HCT116 (cell line): ENCODE measurements around the gene IGSF9B. TPM values are rescaled to one million over a fixed set of nuclear protein-coding genes. Genes with fewer than 3 reads are reported as not detected.
A peak's percentile ranks its signal among the peaks of the same experiment; 100 is the strongest.

Source experiments
- ATAC-seq: fragments of 200-7000 bp; cut with Tn5 transposase; 2 replicates; pipeline ENCODE4 v1.9.1; 2020; ENCODE audit warnings: mild to moderate bottlenecking, moderate library complexity
- BruUV-seq: library from RNA; stranded (reverse); fragments of 400-500 nt; replicated peaks from 2 replicates; lab custom pipeline; 2021; lab: Mats Ljungman, UMichigan
- CTCF ChIA-PET: fragments of 300-600 bp; sonication (Branson Sonifier 250); formaldehyde crosslinking; loops from one replicate; lab custom pipeline; 2021; ENCODE audit warnings: antibody characterized with exemption; lab: Charles Lee
- POLR2A ChIA-PET: fragments of 300-600, 350-600 bp; sonication (Branson Sonifier 250); formaldehyde crosslinking; loops from one replicate; lab custom pipeline; 2021; ENCODE audit warnings: antibody characterized with exemption; lab: Charles Lee
- RAD21 ChIA-PET, 2 experiments: fragments of 300-600 bp; sonication (Branson Sonifier 250); formaldehyde crosslinking; loops; one replicate each; lab custom pipeline; 2023; ENCODE audit warnings: low total read pairs in 2 of 2; ENCODE audit not compliant: uncharacterized antibody in 2 of 2, unreplicated experiment in 2 of 2, low non-redundant PET in 1 of 2; lab: Charles Lee
- DNase-seq: peaks from one replicate; pipeline ENCODE4 v3.0.0-alpha.2; 2010; ENCODE audit warnings: low read depth, low spot score
- H2AFZ ChIP-seq: fragments of 200-600 bp; shearing (Covaris generic), sonication (generic); 2 replicates; pipeline ENCODE4 v1.6.1; 2017; ENCODE audit warnings: low read depth, mixed run types, mixed read lengths, antibody characterized with exemption, low read length; ENCODE audit not compliant: poor library complexity, severe bottlenecking
- H3K27ac ChIP-seq: 2 replicates; pipeline ENCODE4 v1.5.1; 2012; ENCODE audit warnings: low read depth, low read length
- H3K27me3 ChIP-seq: fragments of 200-600 bp; sonication (generic); 2 replicates; pipeline ENCODE4 v1.6.1; 2016; ENCODE audit warnings: mixed run types, low read length, mixed read lengths; ENCODE audit not compliant: insufficient read depth
- H3K36me3 ChIP-seq, 2 experiments: fragments of 200-500 bp in 1 of 2; fragments of 200-600 bp in 1 of 2; sonication (Bioruptor generic) in 1 of 2; sonication (generic) in 1 of 2; 2 replicates each; pipeline versions ENCODE4 v1.5.1 to v1.6.1; 2014 to 2016; ENCODE audit warnings: low read length in 2 of 2, inconsistent platforms in 1 of 2, mixed read lengths in 1 of 2, mixed run types in 1 of 2; ENCODE audit not compliant: insufficient read depth in 2 of 2, control insufficient read depth in 1 of 2
- H3K4me1 ChIP-seq, 2 experiments: fragments of 200-600 bp in 1 of 2; sonication (generic) in 1 of 2; 2 replicates each; pipeline versions ENCODE4 v1.5.1 to v1.6.1; 2012 to 2017; ENCODE audit warnings: low read length in 2 of 2, inconsistent platforms in 1 of 2, mild to moderate bottlenecking in 1 of 2, mixed read lengths in 1 of 2, mixed run types in 1 of 2, moderate library complexity in 1 of 2; ENCODE audit not compliant: insufficient read depth in 2 of 2, control insufficient read depth in 1 of 2
- H3K4me2 ChIP-seq: fragments of 200-600 bp; sonication (generic); 2 replicates; pipeline ENCODE4 v1.6.1; 2017; ENCODE audit warnings: mixed run types, low read length, mixed read lengths
- H3K4me3 ChIP-seq, 2 experiments: fragments of 200-600 bp in 1 of 2; sonication (generic) in 1 of 2; replicated peaks in 1 of 2; 2 replicates each; pipeline ENCODE4 v1.5.1; 2011 to 2016; ENCODE audit warnings: low read length in 2 of 2, control low read depth in 1 of 2, low read depth in 1 of 2, mild to moderate bottlenecking in 1 of 2, mixed read lengths in 1 of 2, mixed run types in 1 of 2
- H3K79me2 ChIP-seq: fragments of 200-600 bp; sonication (generic); 2 replicates; pipeline ENCODE4 v1.6.1; 2017; ENCODE audit warnings: mild to moderate bottlenecking, mixed run types, low read length, moderate library complexity, mixed read lengths; ENCODE audit not compliant: insufficient read depth
- H3K9ac ChIP-seq: fragments of 200-600 bp; sonication (generic); 2 replicates; pipeline ENCODE4 v1.6.1; 2016; ENCODE audit warnings: low read length, mixed read lengths
- H3K9me2 ChIP-seq: fragments of 200-600 bp; sonication (generic), shearing (Covaris generic); 2 replicates; pipeline ENCODE4 v1.6.1; 2017; ENCODE audit warnings: mixed run types, mild to moderate bottlenecking, moderate library complexity; ENCODE audit not compliant: insufficient read depth
- H3K9me3 ChIP-seq, 2 experiments: fragments of 200-500 bp in 1 of 2; fragments of 200-600 bp in 1 of 2; sonication (Bioruptor generic) in 1 of 2; sonication (generic) in 1 of 2; 2 replicates each; pipeline ENCODE4 v1.6.1; 2014 to 2017; ENCODE audit warnings: low read length in 2 of 2, mixed read lengths in 2 of 2, inconsistent platforms in 1 of 2, low read depth in 1 of 2, mild to moderate bottlenecking in 1 of 2, mixed run types in 1 of 2, moderate library complexity in 1 of 2; ENCODE audit not compliant: control insufficient read depth in 1 of 2, insufficient read depth in 1 of 2
- H4K20me1 ChIP-seq: fragments of 200-600 bp; sonication (generic), shearing (Covaris generic); 2 replicates; pipeline ENCODE4 v1.6.1; 2017; ENCODE audit warnings: mixed run types, mild to moderate bottlenecking, moderate library complexity; ENCODE audit not compliant: insufficient read depth
- EZH2phosphoT487 ChIP-seq: fragments of 200-600 bp; IDR thresholded peaks from 2 replicates; pipeline ENCODE4 v1.6.1; 2018; ENCODE audit warnings: antibody characterized with exemption, borderline replicate concordance
- REST ChIP-seq: IDR thresholded peaks from 2 replicates; pipeline ENCODE4 v1.6.1; 2012; ENCODE audit warnings: low read depth
- ZNF274 ChIP-seq: fragments of 200-500 bp; sonication (Bioruptor generic); IDR thresholded peaks from 2 replicates; pipeline ENCODE4 v1.6.1; 2014; ENCODE audit warnings: mild to moderate bottlenecking, low read depth, low read length, inconsistent platforms
- intact Hi-C: fragments of 100-400 bp; cut with micrococcal nuclease; formaldehyde crosslinking; loops from 2 replicates; pipeline ENCODE4 v1.10.0; 2022
- total RNA-seq: library from RNA; stranded (reverse); gene quantifications from one replicate; pipeline ENCODE4 v1.2.1, GENCODE V29; 2021; ENCODE audit not compliant: unreplicated experiment
- TF ChIP-seq, protein P1 (sequence below), 3 experiments: fragments of 200-600 bp in 1 of 3; sonication (generic) in 1 of 3; IDR thresholded peaks in 2 of 3; conservative IDR thresholded peaks in 1 of 3; 2 replicates each; pipeline ENCODE4 v1.5.1; 2012 to 2017; ENCODE audit warnings: low read depth in 2 of 3, low read length in 2 of 3, antibody characterized with exemption in 1 of 3, borderline replicate concordance in 1 of 3, control low read depth in 1 of 3, mild to moderate bottlenecking in 1 of 3, mixed read lengths in 1 of 3, mixed run types in 1 of 3, moderate library complexity in 1 of 3; ENCODE audit not compliant: insufficient read depth in 1 of 3

Gene IGSF9B
- total RNA-seq, 1 experiment from 2014 or later: 12.4 TPM

DNA sequence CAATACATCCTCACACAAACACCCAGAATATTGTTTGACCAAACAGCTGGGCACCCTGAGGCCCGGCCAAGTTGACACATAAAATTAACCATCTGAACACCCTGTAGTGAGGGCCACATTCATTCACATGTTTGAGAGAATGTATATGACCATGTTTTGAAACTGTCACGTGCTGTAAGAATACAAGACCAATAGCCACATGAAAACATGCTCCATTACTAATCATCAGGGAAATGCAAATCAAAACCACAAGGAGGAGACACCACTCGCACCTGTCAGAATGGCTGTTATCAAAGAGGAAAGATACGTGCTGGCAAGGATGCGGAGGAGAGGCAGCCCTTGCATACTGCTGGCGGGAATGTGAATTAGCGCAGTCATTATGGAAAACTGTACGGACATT is 38.3 kb upstream of the IGSF9B start:
- BruUV-seq: no TSS peak
- POLR2A ChIA-PET: no interaction called here
- no peak for ATAC-seq
- H3K36me3 ChIP-seq: no peaks in the 10 kb centered on the region
- no peak overlapping the region for H3K4me2 ChIP-seq
- H3K4me3 ChIP-seq: no peak overlapping the region
- no peaks in the 10 kb centered on the region for H3K9me2 ChIP-seq
- intact Hi-C loops: no loop called here
- TF ChIP-seq, protein P1, sequence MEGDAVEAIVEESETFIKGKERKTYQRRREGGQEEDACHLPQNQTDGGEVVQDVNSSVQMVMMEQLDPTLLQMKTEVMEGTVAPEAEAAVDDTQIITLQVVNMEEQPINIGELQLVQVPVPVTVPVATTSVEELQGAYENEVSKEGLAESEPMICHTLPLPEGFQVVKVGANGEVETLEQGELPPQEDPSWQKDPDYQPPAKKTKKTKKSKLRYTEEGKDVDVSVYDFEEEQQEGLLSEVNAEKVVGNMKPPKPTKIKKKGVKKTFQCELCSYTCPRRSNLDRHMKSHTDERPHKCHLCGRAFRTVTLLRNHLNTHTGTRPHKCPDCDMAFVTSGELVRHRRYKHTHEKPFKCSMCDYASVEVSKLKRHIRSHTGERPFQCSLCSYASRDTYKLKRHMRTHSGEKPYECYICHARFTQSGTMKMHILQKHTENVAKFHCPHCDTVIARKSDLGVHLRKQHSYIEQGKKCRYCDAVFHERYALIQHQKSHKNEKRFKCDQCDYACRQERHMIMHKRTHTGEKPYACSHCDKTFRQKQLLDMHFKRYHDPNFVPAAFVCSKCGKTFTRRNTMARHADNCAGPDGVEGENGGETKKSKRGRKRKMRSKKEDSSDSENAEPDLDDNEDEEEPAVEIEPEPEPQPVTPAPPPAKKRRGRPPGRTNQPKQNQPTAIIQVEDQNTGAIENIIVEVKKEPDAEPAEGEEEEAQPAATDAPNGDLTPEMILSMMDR (IDR thresholded peaks at IDR 0.05 in 2 of 3, conservative IDR thresholded peaks at IDR 0.05 in 1 of 3; ENCODE audit: borderline replicate concordance in 1 of 3, insufficient read depth in 1 of 3, low read depth in 2 of 3, low read length in 2 of 3): 0 out of 6 replicates have a peak, but pooled peaks of 1 of the 3 experiments have one; percentile 5
- no peak for TF ChIP-seq EZH2phosphoT487
- TF ChIP-seq, all 23 proteins: peak for 1
- no peak for DNase-seq
- Histone ChIP-seq H3K27ac (no peak overlapping the region), H3K9ac (no peak overlapping the region), H3K27me3 (peaks cover 8% of the 10 kb centered on the region; the same call in 1 of the 2 replicates), H2AFZ (no peak overlapping the region), H3K4me1 (no peaks in the 10 kb centered on the region), H4K20me1 (no peaks in the 10 kb centered on the region), H3K9me3 (no peaks in the 10 kb centered on the region), H3K79me2 (no peaks in the 10 kb centered on the region)
- ChIA-PET RAD21 (no interaction called here), CTCF (no interaction called here)

GRCh38 chr11:133993921-133994320 is 37.2 kb upstream of the IGSF9B start:
- no peaks in the 10 kb centered on the region for H3K79me2 ChIP-seq
- no peak overlapping the region for H2AFZ ChIP-seq
- peaks cover 8% of the 10 kb centered on the region; the same call in 1 of the 2 replicates for H3K27me3 ChIP-seq
- H3K4me2 ChIP-seq: no peak overlapping the region
- ChIA-PET POLR2A (no interaction called here), CTCF (no interaction called here), RAD21 (no interaction called here)
- no peak overlapping the region for H3K9ac ChIP-seq
- H3K9me2 ChIP-seq: no peaks in the 10 kb centered on the region
- H3K36me3 ChIP-seq: no peaks in the 10 kb centered on the region
- H3K4me3 ChIP-seq: no peak overlapping the region
- TF ChIP-seq ZNF274 (no peak), REST (no peak)
- no peak for ATAC-seq
- DNase-seq: no peak
- H4K20me1 ChIP-seq: no peaks in the 10 kb centered on the region
- BruUV-seq: no TSS peak
- no peaks in the 10 kb centered on the region for H3K9me3 ChIP-seq
- intact Hi-C loops: no loop called here
- H3K4me1 ChIP-seq: no peaks in the 10 kb centered on the region
- no peak overlapping the region for H3K27ac ChIP-seq
